Parathyroid adenoma (tissue), 2 donors: ENCODE data around the gene RPL11.
"Not testable (repeated sequence)": the region's sequence is repeated elsewhere in the genome, so short reads cannot be mapped to it uniquely, and the experiment has no call there.

ENCODE experiments used
- H2AFZ ChIP-seq: fragments of 300-600 bp; sonication (generic); one replicate; pipeline ENCODE4 v1.7.0; 2017; ENCODE audit warnings: antibody characterized with exemption, mild to moderate bottlenecking
- H3K27ac ChIP-seq: fragments of 300-600 bp; sonication (generic); one replicate; pipeline ENCODE4 v1.7.0; 2017
- H3K27me3 ChIP-seq: fragments of 300-600 bp; sonication (generic); one replicate; pipeline ENCODE4 v1.7.0; 2017; ENCODE audit warnings: low read length; ENCODE audit not compliant: control insufficient read depth, insufficient read depth
- H3K36me3 ChIP-seq: fragments of 300-600 bp; sonication (generic); one replicate; pipeline ENCODE4 v1.7.0; 2017; ENCODE audit warnings: low read length; ENCODE audit not compliant: control insufficient read depth, insufficient read depth
- H3K4me1 ChIP-seq: fragments of 300-600 bp; sonication (generic); one replicate; pipeline ENCODE4 v1.7.0; 2017; ENCODE audit warnings: control low read depth
- H3K4me2 ChIP-seq: fragments of 300-600 bp; sonication (generic); one replicate; pipeline ENCODE4 v1.7.0; 2017; ENCODE audit warnings: low read length
- H3K4me3 ChIP-seq: fragments of 300-600 bp; sonication (generic); one replicate; pipeline ENCODE4 v1.7.0; 2017; ENCODE audit warnings: low read depth, low read length
- H3K79me2 ChIP-seq: fragments of 300-600 bp; sonication (generic); one replicate; pipeline ENCODE4 v1.7.0; 2017; ENCODE audit warnings: control low read depth
- H3K9ac ChIP-seq: fragments of 300-600 bp; sonication (generic); one replicate; pipeline ENCODE4 v1.7.0; 2017; ENCODE audit warnings: mild to moderate bottlenecking
- H3K9me3 ChIP-seq: fragments of 300-600 bp; sonication (generic); one replicate; pipeline ENCODE4 v1.7.0; 2017; ENCODE audit warnings: low read length; ENCODE audit not compliant: control insufficient read depth
- CTCF ChIP-seq: fragments of 300-600 bp; sonication (generic); IDR thresholded peaks from one replicate; pipeline ENCODE4 v1.7.0; 2017; ENCODE audit warnings: antibody characterized with exemption, mild to moderate bottlenecking
- donor health status: primary hyperparathyroidism.

The RPL11 gene

GRCh38 chr1:23732363-23733224 lies 41.0 kb downstream of the RPL11 start:
- no peaks in the 10 kb centered on the region for H3K27me3 ChIP-seq
- H3K27ac ChIP-seq, result no peak overlapping the region

DNA sequence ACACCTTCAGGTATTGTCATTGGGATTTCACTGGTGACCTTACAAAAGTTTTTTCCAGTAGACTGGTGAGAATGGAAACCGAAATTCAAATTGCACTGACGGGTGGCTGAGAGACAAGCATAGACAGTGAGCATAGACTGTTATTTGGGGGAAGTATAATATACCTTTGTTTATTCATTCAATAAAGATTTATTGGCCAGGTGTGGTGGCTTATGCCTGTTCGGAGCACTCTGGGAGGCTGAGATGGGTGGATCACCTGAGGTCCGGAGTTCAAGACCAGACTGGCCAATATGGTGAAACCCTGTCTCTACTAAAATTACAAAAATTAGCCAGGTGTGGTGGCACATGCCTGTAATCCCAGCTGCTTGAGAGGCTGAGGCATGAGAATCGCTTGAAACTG lies 41.7 kb downstream of the RPL11 start:
- not testable (repeated sequence) for H3K4me1 ChIP-seq, H3K9me3 ChIP-seq, H3K27me3 ChIP-seq, H3K9ac ChIP-seq, H3K4me2 ChIP-seq, H3K4me3 ChIP-seq, H3K79me2 ChIP-seq, H3K36me3 ChIP-seq, H2AFZ ChIP-seq, H3K27ac ChIP-seq

More at GRCh38 chr1:23732363-23733224, 41.0 kb downstream of the RPL11 start:
- Histone ChIP-seq H3K4me2 (no peak overlapping the region), H3K79me2 (no peaks in the 10 kb centered on the region), H3K4me3 (no peak overlapping the region), H2AFZ (no peak overlapping the region), H3K9ac (no peak overlapping the region), H3K36me3 (no peaks in the 10 kb centered on the region), H3K9me3 (no peaks in the 10 kb centered on the region), H3K4me1 (no peaks in the 10 kb centered on the region)
- TF ChIP-seq CTCF, result no peak

DNA sequence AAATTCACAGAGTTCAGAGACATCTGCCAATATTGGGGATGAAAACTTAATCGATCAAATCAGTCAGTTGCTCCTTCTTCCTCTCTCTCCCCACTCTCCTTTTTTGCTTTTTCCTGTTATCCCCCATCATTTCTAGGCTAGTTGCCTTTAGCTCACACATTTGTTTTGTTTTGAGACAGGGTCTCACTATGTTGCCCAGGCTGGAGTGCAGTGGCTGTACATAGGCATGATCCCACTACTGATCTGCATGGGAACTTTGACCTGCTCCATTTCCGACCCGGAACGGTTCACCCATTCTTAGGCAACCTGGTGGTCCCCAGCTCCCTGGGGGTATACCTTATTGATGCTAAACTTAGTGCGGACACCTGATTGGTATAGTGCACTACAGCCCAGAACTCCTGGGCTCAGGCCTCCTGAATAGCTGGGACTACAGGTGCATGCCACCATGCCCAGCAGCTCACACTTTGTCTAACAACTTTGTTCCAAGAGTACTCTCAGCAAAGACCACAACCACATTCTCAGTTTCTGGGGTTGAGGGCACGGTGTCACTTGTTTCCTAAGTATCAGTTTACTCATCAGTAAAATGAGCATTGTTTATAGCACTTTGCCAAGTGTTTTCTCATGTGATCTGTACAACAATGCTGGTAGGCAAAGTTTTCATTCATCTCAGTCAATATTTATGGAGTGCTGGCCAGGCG lies 45.0 kb downstream of the RPL11 start:
- no peak for TF ChIP-seq CTCF
- Histone ChIP-seq H3K27me3 (no peaks in the 10 kb centered on the region), H3K9me3 (no peaks in the 10 kb centered on the region), H3K36me3 (no peaks in the 10 kb centered on the region), H3K27ac (no peak overlapping the region), H3K9ac (no peak overlapping the region), H2AFZ (no peak overlapping the region), H3K79me2 (no peaks in the 10 kb centered on the region), H3K4me1 (no peaks in the 10 kb centered on the region), H3K4me2 (no peak overlapping the region), H3K4me3 (no peak overlapping the region)

GRCh38 chr1:23741609-23742008 lies 50.0 kb downstream of the RPL11 start:
- H3K27ac ChIP-seq, result no peak overlapping the region
- H3K9ac ChIP-seq, result no peak overlapping the region
- H3K4me1 ChIP-seq, result peaks cover 9% of the 10 kb centered on the region
- no peak overlapping the region for H3K4me2 ChIP-seq
- no peaks in the 10 kb centered on the region for H3K36me3 ChIP-seq
- no peaks in the 10 kb centered on the region for H3K79me2 ChIP-seq
- no peaks in the 10 kb centered on the region for H3K27me3 ChIP-seq
- TF ChIP-seq CTCF, result no peak
- H3K4me3 ChIP-seq, result no peak overlapping the region
- H2AFZ ChIP-seq, result no peak overlapping the region
- no peaks in the 10 kb centered on the region for H3K9me3 ChIP-seq

DNA sequence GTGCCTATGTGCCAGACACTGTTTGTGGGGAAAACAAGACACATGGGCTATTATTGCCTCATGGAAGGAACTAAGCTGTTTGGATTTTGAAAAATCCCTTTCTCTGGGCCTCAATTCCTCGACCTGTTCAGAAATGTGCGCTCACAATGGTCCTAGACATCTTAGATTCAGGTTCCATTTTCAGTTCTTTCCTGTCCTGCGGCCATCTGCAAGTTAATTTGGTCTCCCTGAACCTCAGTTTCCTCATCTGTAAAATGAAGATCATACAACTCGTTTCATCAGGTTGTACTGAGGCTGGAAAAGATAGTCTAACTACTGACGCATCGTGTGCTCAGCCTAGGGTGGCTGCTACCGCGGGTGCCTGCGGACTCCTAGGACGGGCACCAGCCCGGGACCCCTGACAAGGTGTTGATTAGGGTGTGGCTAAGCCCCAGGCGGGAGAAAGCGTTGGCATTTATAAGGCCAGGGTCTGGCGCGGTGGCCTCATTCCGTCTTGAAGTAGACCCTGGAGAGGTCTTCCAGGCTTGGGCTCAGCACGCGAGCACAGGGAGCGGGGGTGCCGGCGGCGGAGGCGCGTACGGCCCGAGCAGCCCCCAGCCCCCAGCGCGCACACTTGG lies 51.2 kb downstream of the RPL11 start:
- H3K4me1 ChIP-seq, result peaks cover 15% of the 10 kb centered on the region
- peak overlapping the region; percentile 42 for H3K27ac ChIP-seq
- H3K79me2 ChIP-seq, result peaks cover 5% of the 10 kb centered on the region
- peak overlapping the region; percentile 76 for H3K4me3 ChIP-seq
- no peaks in the 10 kb centered on the region for H3K27me3 ChIP-seq
- no peaks in the 10 kb centered on the region for H3K9me3 ChIP-seq
- peak overlapping the region; percentile 89 for H2AFZ ChIP-seq
- no peaks in the 10 kb centered on the region for H3K36me3 ChIP-seq
- peak overlapping the region; percentile 92 for H3K4me2 ChIP-seq
- H3K9ac ChIP-seq, result no peak overlapping the region
- no peak for TF ChIP-seq CTCF
